ENCODE data around the gene HAVCR2. TPM values are rescaled to one million over a fixed set of nuclear protein-coding genes. Genes with fewer than 3 reads are reported as not detected.

HAVCR2 gene
- polyA plus RNA-seq, 1 of the 3 experiments (the other 2 are of a cell fraction) = 0.12 TPM

GRCh38 chr5:157067005-157067404 is 41.8 kb downstream of the HAVCR2 start (continued):
- TF ChIP-seq USF1 (IDR thresholded peaks at IDR 0.05; ENCODE audit: borderline replicate concordance, low read depth) = no peak

DNA sequence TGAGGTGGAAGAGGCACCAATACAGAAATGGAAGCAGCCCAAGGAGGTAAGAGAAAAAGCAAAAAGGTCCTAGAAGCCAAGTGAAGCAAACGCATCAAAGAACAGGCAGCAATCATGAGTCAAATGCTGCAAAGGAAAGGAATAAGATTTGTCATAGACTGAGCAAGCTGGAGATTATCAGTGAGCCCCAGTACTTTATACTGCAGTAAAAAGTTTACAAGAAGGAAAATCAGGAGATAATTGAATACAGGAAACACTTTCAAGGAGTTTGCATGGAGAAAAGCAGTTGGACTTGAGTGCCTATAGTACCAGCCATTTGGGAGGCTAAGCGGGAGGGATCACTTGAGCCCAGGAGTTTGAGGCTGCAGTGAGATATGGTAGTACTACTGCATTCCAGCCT is 42.8 kb downstream of the HAVCR2 start:
- ChIA-PET POLR2A (no interaction called here), CTCF (no interaction called here)

DNA sequence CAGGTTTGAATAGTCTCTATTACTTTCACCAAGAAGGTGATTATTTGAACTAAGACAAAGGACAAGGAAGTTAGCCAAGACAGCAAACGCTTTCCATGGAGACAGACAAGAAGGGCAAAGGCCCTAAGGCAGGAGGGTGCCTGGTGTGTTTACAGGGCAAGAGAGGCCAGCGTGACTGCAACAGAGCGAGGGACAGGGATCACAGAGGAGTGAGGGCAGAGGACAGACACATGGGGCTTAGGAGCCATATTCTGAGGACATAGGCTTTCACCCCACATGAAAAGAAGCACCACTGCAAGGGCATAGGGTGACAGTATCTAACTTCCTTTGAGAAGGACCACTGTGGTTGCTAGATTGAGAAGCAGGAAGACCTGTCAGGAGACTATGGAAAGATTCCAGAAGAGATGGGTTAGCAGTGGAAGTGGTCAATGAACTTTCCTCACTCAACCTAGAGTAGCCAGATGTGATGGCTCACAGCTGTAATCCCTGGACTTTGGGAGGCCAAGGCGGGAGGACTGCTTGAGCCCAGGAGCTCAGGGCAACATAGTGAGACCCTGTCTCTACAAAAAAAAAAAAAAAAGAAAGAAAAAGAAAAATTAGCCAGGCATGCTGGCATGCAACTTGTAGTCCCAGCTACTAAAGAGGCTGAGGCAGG is 44.9 kb downstream of the HAVCR2 start:
- Histone ChIP-seq H3F3A (replicated peaks; ENCODE audit: insufficient read depth) (no peaks in the 10 kb centered on the region), H3K9me3 (no peaks in the 10 kb centered on the region), H3K9ac (no peak overlapping the region), H3K4me3 (ENCODE audit: low read depth in 2 of 2, low read length in 1 of 2) (no peak overlapping the region), H3K27me3 (ENCODE audit: insufficient read depth) (no peaks in the 10 kb centered on the region), H3K36me3 (replicated peaks in 1 of 2; ENCODE audit: control insufficient read depth in 1 of 2, insufficient read depth in 2 of 2, low read length in 1 of 2) (no peaks in the 10 kb centered on the region), H3K4me2 (no peak overlapping the region), H3K9me2 (no peaks in the 10 kb centered on the region), H4K20me1 (ENCODE audit: insufficient read depth) (no peaks in the 10 kb centered on the region), H3K79me2 (ENCODE audit: insufficient read depth) (no peaks in the 10 kb centered on the region), H2AFZ (ENCODE audit: low read depth) (no peak overlapping the region), H3K27ac (ENCODE audit: low read depth in 2 of 2, low read length in 1 of 2) (no peak overlapping the region), H3K4me1 (ENCODE audit: control insufficient read depth in 1 of 2, insufficient read depth in 2 of 2, low read depth in 1 of 2, low read length in 1 of 2) (no peaks in the 10 kb centered on the region)
- ChIA-PET POLR2A (no interaction called here), CTCF (no interaction called here)
- 29% methylated on average over 4 of the region's 4 CpGs for WGBS (ENCODE audit: low lambda C conversion rate)
- no peak for DNase-seq
- TF ChIP-seq EZH2phosphoT487 (IDR thresholded peaks at IDR 0.05; ENCODE audit: borderline replicate concordance, low read depth) (no peak), FOSL2 (IDR thresholded peaks at IDR 0.05; ENCODE audit: borderline replicate concordance, low read depth) (no peak), RAD21 (IDR thresholded peaks at IDR 0.05; ENCODE audit: low read length) (no peak), FOXJ3 (CRISPR knock-in tag; IDR thresholded peaks at IDR 0.05) (no peak), EP300 (IDR thresholded peaks at IDR 0.05; ENCODE audit: borderline replicate concordance in 1 of 2, low read depth in 1 of 2, low read length in 1 of 2) (no peak), JUND (IDR thresholded peaks at IDR 0.05) (no peak), ELF1 (IDR thresholded peaks at IDR 0.05) (no peak), RFX5 (IDR thresholded peaks at IDR 0.05; ENCODE audit: low read length) (no peak), YY1 (IDR thresholded peaks at IDR 0.05; ENCODE audit: low read depth) (no peak), TAF1 (IDR thresholded peaks at IDR 0.05; ENCODE audit: borderline replicate concordance, low read depth, low read length) (no peak), NFIC (IDR thresholded peaks at IDR 0.05; ENCODE audit: borderline replicate concordance) (no peak)
- TF ChIP-seq, protein P1, sequence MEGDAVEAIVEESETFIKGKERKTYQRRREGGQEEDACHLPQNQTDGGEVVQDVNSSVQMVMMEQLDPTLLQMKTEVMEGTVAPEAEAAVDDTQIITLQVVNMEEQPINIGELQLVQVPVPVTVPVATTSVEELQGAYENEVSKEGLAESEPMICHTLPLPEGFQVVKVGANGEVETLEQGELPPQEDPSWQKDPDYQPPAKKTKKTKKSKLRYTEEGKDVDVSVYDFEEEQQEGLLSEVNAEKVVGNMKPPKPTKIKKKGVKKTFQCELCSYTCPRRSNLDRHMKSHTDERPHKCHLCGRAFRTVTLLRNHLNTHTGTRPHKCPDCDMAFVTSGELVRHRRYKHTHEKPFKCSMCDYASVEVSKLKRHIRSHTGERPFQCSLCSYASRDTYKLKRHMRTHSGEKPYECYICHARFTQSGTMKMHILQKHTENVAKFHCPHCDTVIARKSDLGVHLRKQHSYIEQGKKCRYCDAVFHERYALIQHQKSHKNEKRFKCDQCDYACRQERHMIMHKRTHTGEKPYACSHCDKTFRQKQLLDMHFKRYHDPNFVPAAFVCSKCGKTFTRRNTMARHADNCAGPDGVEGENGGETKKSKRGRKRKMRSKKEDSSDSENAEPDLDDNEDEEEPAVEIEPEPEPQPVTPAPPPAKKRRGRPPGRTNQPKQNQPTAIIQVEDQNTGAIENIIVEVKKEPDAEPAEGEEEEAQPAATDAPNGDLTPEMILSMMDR (IDR thresholded peaks at IDR 0.05) = no peak

More for the DNA sequence above, 42.8 kb downstream of the HAVCR2 start:
- 70% methylated on average over 2 of the region's 2 CpGs for WGBS (ENCODE audit: low lambda C conversion rate)
- Histone ChIP-seq H3K9ac (no peak overlapping the region), H3K27me3 (ENCODE audit: insufficient read depth) (no peaks in the 10 kb centered on the region), H4K20me1 (ENCODE audit: insufficient read depth) (no peaks in the 10 kb centered on the region), H3K9me2 (no peaks in the 10 kb centered on the region), H3K79me2 (ENCODE audit: insufficient read depth) (no peaks in the 10 kb centered on the region), H3K4me2 (no peak overlapping the region), H3K4me3 (ENCODE audit: low read depth in 2 of 2, low read length in 1 of 2) (no peak overlapping the region), H3K36me3 (replicated peaks in 1 of 2; ENCODE audit: control insufficient read depth in 1 of 2, insufficient read depth in 2 of 2, low read length in 1 of 2) (no peaks in the 10 kb centered on the region), H3F3A (replicated peaks; ENCODE audit: insufficient read depth) (no peaks in the 10 kb centered on the region), H3K4me1 (ENCODE audit: control insufficient read depth in 1 of 2, insufficient read depth in 2 of 2, low read depth in 1 of 2, low read length in 1 of 2) (no peaks in the 10 kb centered on the region), H3K9me3 (no peaks in the 10 kb centered on the region), H3K27ac (ENCODE audit: low read depth in 2 of 2, low read length in 1 of 2) (no peak overlapping the region), H2AFZ (ENCODE audit: low read depth) (no peak overlapping the region)
- DNase-seq = no peak
- no peak for TF ChIP-seq TAF1 (IDR thresholded peaks at IDR 0.05; ENCODE audit: borderline replicate concordance, low read depth, low read length)
- TF ChIP-seq TCF12 (IDR thresholded peaks at IDR 0.05) = no peak
- no peak for TF ChIP-seq ELF1 (IDR thresholded peaks at IDR 0.05)
- TF ChIP-seq USF1 (IDR thresholded peaks at IDR 0.05; ENCODE audit: borderline replicate concordance, low read depth) = no peak
- no peak for TF ChIP-seq JUND (IDR thresholded peaks at IDR 0.05)
- TF ChIP-seq CHD2 (IDR thresholded peaks at IDR 0.05; ENCODE audit: low read length, partially characterized antibody) = no peak
- TF ChIP-seq, protein P2, sequence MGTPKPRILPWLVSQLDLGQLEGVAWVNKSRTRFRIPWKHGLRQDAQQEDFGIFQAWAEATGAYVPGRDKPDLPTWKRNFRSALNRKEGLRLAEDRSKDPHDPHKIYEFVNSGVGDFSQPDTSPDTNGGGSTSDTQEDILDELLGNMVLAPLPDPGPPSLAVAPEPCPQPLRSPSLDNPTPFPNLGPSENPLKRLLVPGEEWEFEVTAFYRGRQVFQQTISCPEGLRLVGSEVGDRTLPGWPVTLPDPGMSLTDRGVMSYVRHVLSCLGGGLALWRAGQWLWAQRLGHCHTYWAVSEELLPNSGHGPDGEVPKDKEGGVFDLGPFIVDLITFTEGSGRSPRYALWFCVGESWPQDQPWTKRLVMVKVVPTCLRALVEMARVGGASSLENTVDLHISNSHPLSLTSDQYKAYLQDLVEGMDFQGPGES (IDR thresholded peaks at IDR 0.05; ENCODE audit: low read depth, low read length) = no peak
- TF ChIP-seq SMC3 (IDR thresholded peaks at IDR 0.05; ENCODE audit: low read depth, low read length) = no peak
- TF ChIP-seq, protein P3, sequence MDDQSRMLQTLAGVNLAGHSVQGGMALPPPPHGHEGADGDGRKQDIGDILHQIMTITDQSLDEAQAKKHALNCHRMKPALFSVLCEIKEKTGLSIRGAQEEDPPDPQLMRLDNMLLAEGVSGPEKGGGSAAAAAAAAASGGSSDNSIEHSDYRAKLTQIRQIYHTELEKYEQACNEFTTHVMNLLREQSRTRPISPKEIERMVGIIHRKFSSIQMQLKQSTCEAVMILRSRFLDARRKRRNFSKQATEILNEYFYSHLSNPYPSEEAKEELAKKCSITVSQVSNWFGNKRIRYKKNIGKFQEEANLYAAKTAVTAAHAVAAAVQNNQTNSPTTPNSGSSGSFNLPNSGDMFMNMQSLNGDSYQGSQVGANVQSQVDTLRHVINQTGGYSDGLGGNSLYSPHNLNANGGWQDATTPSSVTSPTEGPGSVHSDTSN (IDR thresholded peaks at IDR 0.05) = no peak
- TF ChIP-seq MXI1 (IDR thresholded peaks at IDR 0.05; ENCODE audit: low read depth, low read length) = no peak
- no peak for TF ChIP-seq NFIC (IDR thresholded peaks at IDR 0.05; ENCODE audit: borderline replicate concordance)

Measured in SK-N-SH (cell line).